8988T (cell line): ENCODE measurements around the gene ZDHHC13.

Source experiments
- DNase-seq: peaks from one replicate; pipeline ENCODE4 v3.0.0; 2011

The ZDHHC13 gene

DNA sequence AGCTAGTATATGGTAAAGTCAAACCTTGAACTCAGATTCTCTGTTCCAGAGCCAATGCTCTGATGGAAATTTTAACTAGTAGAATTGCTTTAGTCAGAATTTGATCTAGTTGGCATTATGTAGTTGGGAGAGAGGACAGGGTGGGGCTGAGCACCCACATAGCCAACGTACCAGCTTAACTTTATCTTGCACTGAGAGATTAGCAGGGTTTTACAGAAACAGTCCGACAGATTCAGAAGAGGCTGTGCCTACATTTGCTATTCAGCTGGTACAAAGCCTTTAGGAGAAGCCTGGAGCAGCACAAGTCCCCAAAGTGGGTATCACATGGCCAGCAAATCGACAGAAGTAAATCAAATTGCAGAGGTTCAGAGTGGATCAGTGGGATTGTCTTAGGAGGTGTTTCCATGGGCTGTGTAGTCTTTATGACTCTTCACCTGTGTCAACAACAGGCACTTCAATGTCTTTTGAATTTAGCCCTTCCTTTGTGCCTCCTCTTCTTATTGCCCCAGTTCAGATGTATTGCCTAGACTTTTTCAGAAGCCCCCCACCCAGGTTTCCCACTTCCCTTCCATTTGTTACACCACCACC lies 92.1 kb downstream of the ZDHHC13 start:
- no peak for DNase-seq

- no peak for DNase-seq
Observed at GRCh38 chr11:19209617-19210370, 92.8 kb downstream of the ZDHHC13 start.

GRCh38 chr11:19216021-19216420 lies 99.1 kb downstream of the ZDHHC13 start:
- DNase-seq, result no peak

GRCh38 chr11:19216709-19217374 lies 99.9 kb downstream of the ZDHHC13 start:
- DNase-seq, result no peak

- DNase-seq, result no peak
Observed at GRCh38 chr11:19218216-19218615, 101.2 kb downstream of the ZDHHC13 start.

DNA sequence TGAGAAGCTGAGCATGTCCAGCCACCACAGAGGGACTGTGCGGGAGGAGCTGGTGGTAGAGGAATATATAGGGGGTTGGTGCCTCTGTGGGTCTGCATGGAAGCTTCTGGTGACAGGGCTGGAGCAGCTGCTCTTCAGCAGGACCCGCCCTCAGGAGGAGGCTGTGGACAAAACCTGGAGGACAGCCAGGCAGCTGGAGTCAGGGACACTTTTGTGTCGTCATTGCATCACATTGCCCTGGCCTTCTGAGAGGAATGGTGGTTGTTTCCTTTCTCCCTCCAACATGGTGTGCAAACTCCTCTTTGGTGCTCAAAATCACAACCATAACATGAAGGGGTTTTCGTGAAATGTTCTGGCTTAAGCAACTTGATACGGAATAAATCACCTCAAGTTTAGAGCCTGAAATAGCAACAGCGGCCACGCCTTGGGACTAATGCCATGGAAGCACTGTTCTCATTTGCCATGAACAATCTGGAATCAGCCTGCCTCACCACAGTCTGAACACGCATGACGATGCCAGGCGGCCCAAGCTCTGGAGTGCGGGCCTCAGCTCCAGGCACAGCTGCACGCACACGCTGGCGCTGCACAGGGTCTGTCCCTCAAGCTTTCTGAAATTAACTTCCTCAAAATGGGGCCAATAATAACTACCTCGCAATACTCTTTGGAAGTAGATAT lies 102.0 kb downstream of the ZDHHC13 start:
- no peak for DNase-seq

DNA sequence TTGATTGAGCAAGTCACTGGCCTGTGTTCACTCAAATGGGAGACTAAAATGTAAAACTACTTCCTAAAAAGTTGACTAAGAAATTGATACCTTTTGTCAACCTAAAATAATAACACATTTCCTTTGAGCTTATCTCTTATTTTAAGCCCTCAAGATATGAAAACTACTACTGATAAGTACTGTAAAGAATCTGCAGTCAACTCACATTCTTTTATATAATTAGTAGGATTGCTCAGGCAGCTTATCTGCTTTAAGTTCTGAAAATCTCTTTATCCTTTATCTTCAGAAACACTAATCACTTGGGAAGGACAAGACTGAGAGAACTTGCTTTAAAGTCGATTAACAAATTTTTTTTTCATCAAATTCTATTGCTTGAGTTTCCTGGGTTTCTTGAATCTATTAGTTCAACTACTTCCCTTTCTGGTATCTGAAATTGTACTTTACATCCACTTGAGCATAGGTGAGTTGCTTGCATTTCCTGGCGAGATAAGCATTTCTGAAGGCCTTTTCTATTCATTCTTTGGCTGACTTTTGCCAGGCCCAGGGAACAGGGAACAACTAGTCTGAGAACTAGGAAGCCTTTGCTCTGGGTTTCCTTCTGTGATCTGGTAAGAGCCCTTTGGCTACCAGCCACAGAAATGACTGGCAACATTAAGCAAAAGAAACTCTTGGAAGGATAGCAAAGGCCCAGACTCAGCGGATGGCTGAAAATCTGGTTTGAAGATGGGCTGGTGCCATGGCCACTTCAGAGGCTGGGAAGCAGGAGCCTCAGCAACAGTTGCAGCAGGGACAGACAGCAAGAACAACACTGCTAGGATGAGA lies 104.1 kb downstream of the ZDHHC13 start:
- no peak for DNase-seq

DNA sequence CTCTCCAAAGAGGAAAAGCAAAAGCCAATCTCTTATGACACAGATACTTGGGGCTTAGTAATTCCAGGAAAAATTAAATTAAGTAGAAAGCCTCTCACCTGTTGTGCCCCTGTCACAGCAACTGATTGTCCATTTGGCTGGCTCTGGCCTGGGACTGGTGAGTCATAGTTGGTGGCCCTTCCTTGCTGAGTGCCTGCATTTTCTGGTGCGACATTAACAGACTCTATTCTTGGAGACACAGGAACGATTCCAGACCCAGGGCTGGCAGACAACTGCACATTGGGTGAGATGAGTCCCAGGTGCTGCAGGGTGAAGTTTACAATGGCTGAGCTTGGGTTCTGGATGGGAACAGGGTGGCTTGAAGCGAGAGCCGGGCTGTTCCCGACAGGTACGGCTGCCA lies 108.2 kb downstream of the ZDHHC13 start:
- no peak for DNase-seq

GRCh38 chr11:19225581-19225980 lies 108.6 kb downstream of the ZDHHC13 start:
- no peak for DNase-seq
